Fibroblast of lung (primary cell): ENCODE measurements around the gene FYB2.

ENCODE experiments used
- CTCF ChIP-seq, 2 donors: IDR thresholded peaks in 1 of 2; conservative IDR thresholded peaks in 1 of 2; 1 replicate in 1 of 2; 2 replicates in 1 of 2; pipeline ENCODE4 v1.5.1; 2011 to 2012; ENCODE audit warnings: low read length in 2 of 2, control low read depth in 1 of 2, inconsistent platforms in 1 of 2, low read depth in 1 of 2, mild to moderate bottlenecking in 1 of 2
- EZH2 ChIP-seq: IDR thresholded peaks from 2 replicates; pipeline ENCODE4 v1.5.1; 2012; ENCODE audit warnings: low read length, control low read depth, mild to moderate bottlenecking; ENCODE audit errors: missing control alignments

GRCh38 chr1:56683569-56683968 lies 135.6 kb downstream of the FYB2 start:
- no peak for TF ChIP-seq CTCF (conservative IDR thresholded peaks at IDR 0.05 in 1 of 2, IDR thresholded peaks at IDR 0.05 in 1 of 2; ENCODE audit: low read depth in 1 of 2, low read length in 2 of 2)
- TF ChIP-seq EZH2 = no peak
